SK-N-SH (cell line): Measurements from ENCODE around the gene PHC3. TPM values are rescaled to one million over a fixed set of nuclear protein-coding genes. Genes with fewer than 3 reads are reported as not detected.

Experiments
- CTCF ChIA-PET: fragments of 300-600, 350-600 bp; formaldehyde crosslinking; extraction: SDS; loops from one replicate; lab custom pipeline; 2021; lab: Yijun Ruan, JAX
- POLR2A ChIA-PET: fragments of 350-600 bp; sonication (Branson Sonifier 250); formaldehyde crosslinking; extraction: SDS; loops from one replicate; lab custom pipeline; 2020; ENCODE audit warnings: antibody characterized with exemption, inconsistent platforms; lab: Yijun Ruan, JAX
- DNase-seq: peaks from one replicate; pipeline ENCODE4 v3.0.0; 2012
- H2AFZ ChIP-seq: fragments of 200-600 bp; sonication (generic); 2 replicates; pipeline ENCODE4 v1.8.1; 2016; ENCODE audit warnings: antibody characterized with exemption, mild to moderate bottlenecking, low read depth
- H3F3A ChIP-seq: fragments of 200-600 bp; sonication (generic); replicated peaks from 2 replicates; pipeline ENCODE3; 2016; ENCODE audit warnings: antibody characterized with exemption, mild to moderate bottlenecking; ENCODE audit not compliant: insufficient read depth
- H3K27ac ChIP-seq, 2 experiments: fragments of 200-500 bp in 1 of 2; fragments of 200-600 bp in 1 of 2; sonication (Bioruptor generic) in 1 of 2; sonication (generic), shearing (Covaris generic) in 1 of 2; 2 replicates each; pipeline versions ENCODE4 v1.5.1 to v1.6.1; 2014 to 2016; ENCODE audit warnings: low read depth in 2 of 2, inconsistent platforms in 1 of 2, low read length in 1 of 2, mild to moderate bottlenecking in 1 of 2, mixed read lengths in 1 of 2
- H3K27me3 ChIP-seq: fragments of 200-600 bp; sonication (generic), shearing (Covaris generic); 2 replicates; pipeline ENCODE4 v1.6.1; 2016; ENCODE audit warnings: mixed run types; ENCODE audit not compliant: insufficient read depth
- H3K36me3 ChIP-seq, 2 experiments: fragments of 200-500 bp in 1 of 2; fragments of 200-600 bp in 1 of 2; sonication (Bioruptor generic) in 1 of 2; sonication (generic) in 1 of 2; replicated peaks in 1 of 2; 2 replicates each; pipeline versions ENCODE3 to v1.5.1; 2014 to 2016; ENCODE audit warnings: low read length in 1 of 2, mild to moderate bottlenecking in 1 of 2; ENCODE audit not compliant: insufficient read depth in 2 of 2, control insufficient read depth in 1 of 2
- H3K4me1 ChIP-seq, 2 experiments: fragments of 200-500 bp in 1 of 2; fragments of 200-600 bp in 1 of 2; sonication (Bioruptor generic) in 1 of 2; sonication (generic), shearing (Covaris generic) in 1 of 2; 2 replicates each; pipeline versions ENCODE4 v1.5.1 to v1.6.1; 2014 to 2016; ENCODE audit warnings: low read depth in 1 of 2, low read length in 1 of 2, mixed run types in 1 of 2; ENCODE audit not compliant: insufficient read depth in 2 of 2, control insufficient read depth in 1 of 2
- H3K4me2 ChIP-seq: fragments of 200-600 bp; sonication (generic), shearing (Covaris generic); 2 replicates; pipeline ENCODE4 v1.6.1; 2017; ENCODE audit warnings: mixed run types
- H3K4me3 ChIP-seq, 2 experiments: fragments of 200-500 bp in 1 of 2; fragments of 200-600 bp in 1 of 2; sonication (Bioruptor generic) in 1 of 2; sonication (generic), shearing (Covaris generic) in 1 of 2; 2 replicates each; pipeline versions ENCODE4 v1.5.1 to v1.8.1; 2014 to 2016; ENCODE audit warnings: low read depth in 2 of 2, inconsistent platforms in 1 of 2, low read length in 1 of 2, mild to moderate bottlenecking in 1 of 2, mixed read lengths in 1 of 2, moderate library complexity in 1 of 2
- H3K79me2 ChIP-seq: fragments of 200-600 bp; sonication (generic); 2 replicates; pipeline ENCODE4 v1.8.1; 2017; ENCODE audit warnings: mild to moderate bottlenecking; ENCODE audit not compliant: insufficient read depth
- H3K9ac ChIP-seq: fragments of 200-600 bp; sonication (generic); 2 replicates; pipeline ENCODE4 v1.6.1; 2017; ENCODE audit warnings: mixed run types
- H3K9me2 ChIP-seq: fragments of 200-600 bp; sonication (generic); 2 replicates; pipeline ENCODE4 v1.6.1; 2017; ENCODE audit warnings: mixed run types
- H3K9me3 ChIP-seq: fragments of 200-600 bp; sonication (generic); 2 replicates; pipeline ENCODE4 v1.6.1; 2017; ENCODE audit warnings: mixed run types, mild to moderate bottlenecking, moderate library complexity
- H4K20me1 ChIP-seq: fragments of 200-600 bp; sonication (generic); 2 replicates; pipeline ENCODE4 v1.6.1; 2017; ENCODE audit warnings: mild to moderate bottlenecking, mixed run types; ENCODE audit not compliant: insufficient read depth
- CHD2 ChIP-seq: fragments of 150-350 bp; IDR thresholded peaks from 2 replicates; pipeline ENCODE4 v1.6.1; 2018; ENCODE audit warnings: low read length; ENCODE audit not compliant: partially characterized antibody
- ELF1 ChIP-seq: IDR thresholded peaks from 2 replicates; pipeline ENCODE4 v1.4.0; 2012
- EP300 ChIP-seq, 2 experiments: IDR thresholded peaks; 2 replicates each; pipeline versions ENCODE4 v1.4.0 to v1.6.1; 2012; ENCODE audit warnings: borderline replicate concordance in 1 of 2, low read depth in 1 of 2, low read length in 1 of 2
- FOSL2 ChIP-seq: IDR thresholded peaks from 2 replicates; pipeline ENCODE4 v1.4.0; 2012; ENCODE audit warnings: low read depth, mild to moderate bottlenecking, moderate library complexity, borderline replicate concordance
- FOXJ3 ChIP-seq: sonication (generic); formaldehyde crosslinking; IDR thresholded peaks from 2 replicates; pipeline ENCODE4 v1.5.1; 2020; ENCODE audit warnings: mild to moderate bottlenecking, missing genetic modification reagents
- FOXM1 ChIP-seq: IDR thresholded peaks from 2 replicates; pipeline ENCODE4 v1.4.0; 2012; ENCODE audit warnings: low read depth, mild to moderate bottlenecking
- IRF3 ChIP-seq: fragments of 150-350 bp; IDR thresholded peaks from 2 replicates; pipeline ENCODE4 v1.6.1; 2016; ENCODE audit warnings: mild to moderate bottlenecking, low read depth, low read length
- JUND ChIP-seq: IDR thresholded peaks from 2 replicates; pipeline ENCODE4 v1.4.0; 2012
- MAX ChIP-seq: IDR thresholded peaks from 2 replicates; pipeline ENCODE4 v1.4.0; 2012; ENCODE audit warnings: low read depth
- MEF2A ChIP-seq: IDR thresholded peaks from 2 replicates; pipeline ENCODE4 v1.4.0; 2012; ENCODE audit warnings: low read depth, borderline replicate concordance
- NFIC ChIP-seq: IDR thresholded peaks from 2 replicates; pipeline ENCODE4 v1.4.0; 2012; ENCODE audit warnings: borderline replicate concordance
- NRF1 ChIP-seq: IDR thresholded peaks from 2 replicates; pipeline ENCODE4 v1.6.1; 2012; ENCODE audit warnings: low read depth, mild to moderate bottlenecking, low read length
- PBX3 ChIP-seq: IDR thresholded peaks from 2 replicates; pipeline ENCODE4; 2012
- RAD21 ChIP-seq: IDR thresholded peaks from 2 replicates; pipeline ENCODE4 v1.6.1; 2012; ENCODE audit warnings: mild to moderate bottlenecking, low read length
- REST ChIP-seq: IDR thresholded peaks from 2 replicates; pipeline ENCODE4 v1.6.1; 2012; ENCODE audit warnings: mild to moderate bottlenecking, low read depth, low read length, moderate library complexity
- RFX5 ChIP-seq: IDR thresholded peaks from 2 replicates; pipeline ENCODE4 v1.6.1; 2012; ENCODE audit warnings: mild to moderate bottlenecking, improper control_type of control experiment, low read length
- RXRA ChIP-seq: IDR thresholded peaks from 2 replicates; pipeline ENCODE4 v1.4.0; 2012; ENCODE audit warnings: low read depth, mild to moderate bottlenecking, borderline replicate concordance
- SIN3A ChIP-seq: IDR thresholded peaks from 2 replicates; pipeline ENCODE4 v1.6.1; 2012; ENCODE audit warnings: low read depth, mild to moderate bottlenecking, low read length, moderate library complexity, borderline replicate concordance
- SMC3 ChIP-seq: IDR thresholded peaks from 2 replicates; pipeline ENCODE4 v1.6.1; 2012; ENCODE audit warnings: low read depth, low read length, improper control_type of control experiment
- TCF12 ChIP-seq: IDR thresholded peaks from 2 replicates; pipeline ENCODE4 v1.4.0; 2012
- TEAD4 ChIP-seq: IDR thresholded peaks from 2 replicates; pipeline ENCODE4 v1.4.0; 2012; ENCODE audit warnings: mild to moderate bottlenecking, borderline replicate concordance; ENCODE audit not compliant: insufficient read depth
- WGBS: methylation state at CpG from one replicate; pipeline ENCODE4 v1.1.6; 2017; ENCODE audit warnings: low lambda C conversion rate; 5-methylcytosine and 5-hydroxymethylcytosine counted together
- polyA plus RNA-seq, 3 experiments: library from polyadenylated mRNA; depleted of rRNA; stranded (reverse); fragments of >200 nt; gene quantifications; 2 replicates each; pipeline ENCODE4 v1.2.3, GENCODE V29; 2012
- TF ChIP-seq, protein P1 (sequence below): IDR thresholded peaks from 2 replicates; pipeline ENCODE4 v1.4.0; 2012; ENCODE audit warnings: low read depth, borderline replicate concordance
- TF ChIP-seq, protein P2 (sequence below): fragments of 200-600 bp; sonication (generic); IDR thresholded peaks from 2 replicates; pipeline ENCODE4 v1.6.1; 2017; ENCODE audit warnings: antibody characterized with exemption, mild to moderate bottlenecking, moderate library complexity

Gene PHC3
- polyA plus RNA-seq, 1 of the 3 experiments (the other 2 are of a cell fraction): 9.2 TPM

DNA sequence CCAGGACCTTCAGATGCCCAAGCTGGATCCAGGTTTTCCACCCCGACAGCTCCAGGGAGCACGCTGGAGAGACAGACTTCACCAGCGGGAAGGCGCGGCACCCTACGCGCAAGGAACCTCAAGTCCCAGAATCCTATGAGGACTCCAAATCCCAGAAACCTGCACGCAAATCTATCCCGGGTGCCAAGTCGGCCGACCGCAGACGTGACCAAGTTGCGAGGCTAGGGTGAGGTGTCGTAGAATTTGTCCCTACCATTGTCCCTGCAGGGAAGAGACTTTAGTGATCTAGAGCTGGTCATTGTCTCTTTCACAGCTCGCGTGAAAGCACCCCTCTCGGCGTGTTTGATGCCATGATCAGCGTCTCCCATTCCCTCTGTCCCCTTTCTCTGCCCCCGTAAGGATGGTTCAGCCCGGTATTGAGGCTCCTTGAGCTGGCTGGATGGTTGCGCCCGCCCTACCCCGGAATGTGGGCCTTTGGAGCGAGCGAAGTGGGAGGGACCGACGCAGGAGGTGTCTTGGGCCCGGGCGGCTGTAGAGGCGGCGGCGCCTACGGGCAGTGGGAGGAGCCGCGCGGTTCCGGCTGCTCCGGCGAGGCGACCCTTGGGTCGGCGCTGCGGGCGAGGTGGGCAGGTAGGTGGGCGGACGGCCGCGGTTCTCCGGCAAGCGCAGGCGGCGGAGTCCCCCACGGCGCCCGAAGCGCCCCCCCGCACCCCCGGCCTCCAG, 40.6 kb upstream of the PHC3 start, which contains the start of gene PRKCI (continued):
- no peak for TF ChIP-seq REST
- no peak for TF ChIP-seq RAD21
- no peak for TF ChIP-seq FOXJ3 (CRISPR knock-in tag)
- peak; percentile 26; the same call in 1 of the 2 replicates for TF ChIP-seq TCF12
- TF ChIP-seq ELF1: 0 out of 2 replicates have a peak, but pooled peaks have one; percentile 32
- TF ChIP-seq IRF3: no peak
- TF ChIP-seq JUND: peak; percentile 70; the same call in 1 of the 2 replicates

DNA sequence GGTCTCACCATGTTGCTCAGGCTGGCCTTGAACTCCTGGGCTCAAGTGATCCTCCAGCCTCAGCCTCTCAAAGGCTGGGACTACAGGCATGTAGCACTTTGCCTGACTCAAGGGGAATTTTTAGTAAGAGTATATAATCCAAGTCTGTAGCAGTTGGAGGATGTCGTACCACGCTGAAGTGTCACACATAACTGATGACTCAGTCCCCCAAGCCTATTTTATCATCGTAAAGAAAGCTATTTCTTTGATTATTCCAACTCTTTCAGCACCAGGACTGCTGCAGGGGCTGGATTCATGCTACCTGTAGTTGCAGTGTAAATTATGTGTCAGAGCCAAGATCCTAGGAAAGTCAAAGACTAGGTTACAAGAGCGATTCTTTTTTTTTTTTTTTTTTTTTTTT, 39.3 kb upstream of the PHC3 start:
- POLR2A ChIA-PET: no interaction called here
- TF ChIP-seq FOXM1 (no peak), JUND (no peak), RXRA (no peak), FOSL2 (no peak), RFX5 (no peak), SIN3A (no peak), NRF1 (no peak), TEAD4 (no peak), CHD2 (no peak), TCF12 (no peak), EP300 (IDR thresholded peaks at IDR 0.05; ENCODE audit: borderline replicate concordance in 1 of 2, low read depth in 1 of 2, low read length in 1 of 2) (no peak), PBX3 (no peak), NFIC (no peak), MAX (no peak), MEF2A (no peak), RAD21 (no peak), SMC3 (no peak)
- TF ChIP-seq, protein P1, sequence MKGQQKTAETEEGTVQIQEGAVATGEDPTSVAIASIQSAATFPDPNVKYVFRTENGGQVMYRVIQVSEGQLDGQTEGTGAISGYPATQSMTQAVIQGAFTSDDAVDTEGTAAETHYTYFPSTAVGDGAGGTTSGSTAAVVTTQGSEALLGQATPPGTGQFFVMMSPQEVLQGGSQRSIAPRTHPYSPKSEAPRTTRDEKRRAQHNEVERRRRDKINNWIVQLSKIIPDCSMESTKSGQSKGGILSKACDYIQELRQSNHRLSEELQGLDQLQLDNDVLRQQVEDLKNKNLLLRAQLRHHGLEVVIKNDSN: no peak
- TF ChIP-seq, protein P2, sequence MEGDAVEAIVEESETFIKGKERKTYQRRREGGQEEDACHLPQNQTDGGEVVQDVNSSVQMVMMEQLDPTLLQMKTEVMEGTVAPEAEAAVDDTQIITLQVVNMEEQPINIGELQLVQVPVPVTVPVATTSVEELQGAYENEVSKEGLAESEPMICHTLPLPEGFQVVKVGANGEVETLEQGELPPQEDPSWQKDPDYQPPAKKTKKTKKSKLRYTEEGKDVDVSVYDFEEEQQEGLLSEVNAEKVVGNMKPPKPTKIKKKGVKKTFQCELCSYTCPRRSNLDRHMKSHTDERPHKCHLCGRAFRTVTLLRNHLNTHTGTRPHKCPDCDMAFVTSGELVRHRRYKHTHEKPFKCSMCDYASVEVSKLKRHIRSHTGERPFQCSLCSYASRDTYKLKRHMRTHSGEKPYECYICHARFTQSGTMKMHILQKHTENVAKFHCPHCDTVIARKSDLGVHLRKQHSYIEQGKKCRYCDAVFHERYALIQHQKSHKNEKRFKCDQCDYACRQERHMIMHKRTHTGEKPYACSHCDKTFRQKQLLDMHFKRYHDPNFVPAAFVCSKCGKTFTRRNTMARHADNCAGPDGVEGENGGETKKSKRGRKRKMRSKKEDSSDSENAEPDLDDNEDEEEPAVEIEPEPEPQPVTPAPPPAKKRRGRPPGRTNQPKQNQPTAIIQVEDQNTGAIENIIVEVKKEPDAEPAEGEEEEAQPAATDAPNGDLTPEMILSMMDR: no peak
- TF ChIP-seq, all 33 proteins: peak for 0
- DNase-seq: no peak
- 75% methylated on average over 4 of the region's 4 CpGs for WGBS
- no peaks in the 10 kb centered on the region for H3K27me3 ChIP-seq
- no peak overlapping the region for H3K4me2 ChIP-seq
- no peak overlapping the region for H2AFZ ChIP-seq
- H3K9ac ChIP-seq: no peak overlapping the region
- H3F3A ChIP-seq: no peaks in the 10 kb centered on the region
- CTCF ChIA-PET: no interaction called here
- H3K9me2 ChIP-seq: no peaks in the 10 kb centered on the region
- no peaks in the 10 kb centered on the region for H3K4me1 ChIP-seq
- H3K4me3 ChIP-seq: no peak overlapping the region
- peaks cover 34% of the 10 kb centered on the region for H3K79me2 ChIP-seq
- no peak overlapping the region for H3K27ac ChIP-seq
- peaks cover 12% of the 10 kb centered on the region; the same call in 1 of the 2 replicates for H4K20me1 ChIP-seq
- no peaks in the 10 kb centered on the region for H3K36me3 ChIP-seq
- H3K9me3 ChIP-seq: no peaks in the 10 kb centered on the region
